SK-N-MC (cell line): ENCODE results near the gene BAZ1A.

ENCODE experiments used
- DNase-seq: peaks from one replicate; pipeline ENCODE4 v3.0.0-alpha.2; 2011; ENCODE audit warnings: low read depth, low spot score
- H3K27ac ChIP-seq: fragments of 200-600 bp; sonication (generic); 2 replicates; pipeline ENCODE4 v1.5.1; 2016; ENCODE audit warnings: mixed run types
- H3K36me3 ChIP-seq: fragments of 200-600 bp; sonication (generic); 2 replicates; pipeline ENCODE4 v1.6.1; 2017; ENCODE audit warnings: antibody characterized with exemption, low read length, mixed read lengths; ENCODE audit not compliant: insufficient read depth
- H3K4me3 ChIP-seq: fragments of 200-600 bp; sonication (generic); 2 replicates; pipeline ENCODE4 v1.5.1; 2016
- H3K9ac ChIP-seq: fragments of 200-600 bp; sonication (generic); 2 replicates; pipeline ENCODE4 v1.8.0; 2017; ENCODE audit warnings: mixed run types, mixed read lengths; ENCODE audit not compliant: insufficient read length
- H3K9me3 ChIP-seq: fragments of 200-600 bp; sonication (generic); 2 replicates; pipeline ENCODE4 v1.6.1; 2017; ENCODE audit warnings: low read depth, mild to moderate bottlenecking, antibody characterized with exemption, low read length, moderate library complexity, mixed read lengths
- EZH2 ChIP-seq: fragments of 200-600 bp; sonication (generic); IDR thresholded peaks from one replicate; pipeline ENCODE4 v1.6.1; 2017; ENCODE audit warnings: antibody characterized with exemption
- FOXP2 ChIP-seq: optimal IDR thresholded peaks from 2 replicates; pipeline ENCODE3; 2011; ENCODE audit warnings: mild to moderate bottlenecking, moderate library complexity; ENCODE audit not compliant: insufficient read depth; ENCODE audit errors: extremely low read length, control extremely low read depth
- POLR2AphosphoS5 ChIP-seq: IDR thresholded peaks from 2 replicates; pipeline ENCODE4 v1.6.1; 2012; ENCODE audit warnings: mild to moderate bottlenecking, low read depth, low read length, borderline replicate concordance

Gene BAZ1A

DNA sequence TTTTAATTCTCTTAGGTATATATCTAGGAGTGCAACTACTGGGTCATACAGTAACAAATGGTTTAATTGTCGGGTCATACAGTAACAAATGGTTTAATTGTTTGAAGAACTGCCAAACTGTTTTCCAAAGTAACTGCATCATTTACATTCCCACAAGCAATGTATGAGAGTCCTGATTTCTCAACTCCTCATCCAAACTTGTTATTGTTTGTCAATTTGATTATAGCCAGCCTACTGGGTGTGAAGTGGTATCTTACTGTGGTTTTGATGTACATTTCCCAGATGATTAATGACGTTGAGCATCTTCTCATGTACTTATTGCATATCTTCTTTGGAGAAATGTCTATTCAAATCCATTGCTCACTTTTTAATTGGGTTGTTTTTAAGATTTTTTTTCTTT lies 93.1 kb downstream of the BAZ1A start:
- peaks cover 79% of the 10 kb centered on the region for H3K36me3 ChIP-seq
- no peak overlapping the region for H3K9ac ChIP-seq

DNA sequence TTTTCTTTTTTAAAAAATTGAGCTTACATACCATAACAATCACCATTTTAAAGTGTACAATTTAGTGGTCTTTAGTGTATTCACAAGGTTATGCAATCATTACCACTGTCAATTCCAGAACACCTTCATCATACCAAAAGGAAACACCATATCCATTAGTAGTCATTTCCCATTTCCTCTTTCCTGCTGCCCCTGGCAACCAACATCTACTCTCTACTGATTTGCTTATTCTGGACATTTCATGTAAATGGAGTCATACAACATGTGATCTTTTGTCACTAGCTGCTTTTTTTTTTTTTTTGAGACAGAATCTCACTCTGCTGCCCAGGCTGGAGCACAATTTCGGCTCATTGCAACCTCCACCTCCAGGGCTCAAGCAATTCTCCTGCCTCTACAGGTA lies 93.9 kb downstream of the BAZ1A start:
- no peak for DNase-seq
- Histone ChIP-seq H3K4me3 (no peak overlapping the region), H3K36me3 (peaks cover 86% of the 10 kb centered on the region), H3K9me3 (no peaks in the 10 kb centered on the region), H3K9ac (no peak overlapping the region), H3K27ac (no peak overlapping the region)
- TF ChIP-seq FOXP2 (no peak), EZH2 (no peak), POLR2AphosphoS5 (no peak)

More for the DNA sequence above, 93.1 kb downstream of the BAZ1A start:
- Histone ChIP-seq H3K9me3 (no peaks in the 10 kb centered on the region), H3K27ac (no peak overlapping the region), H3K4me3 (no peak overlapping the region)
- TF ChIP-seq EZH2 (no peak), FOXP2 (no peak), POLR2AphosphoS5 (no peak)
- DNase-seq, result no peak

- Histone ChIP-seq H3K9ac (no peak overlapping the region), H3K4me3 (no peak overlapping the region), H3K27ac (0 out of 2 replicates have a peak overlapping the region, but pooled peaks have one; percentile 21), H3K36me3 (peaks cover 86% of the 10 kb centered on the region), H3K9me3 (no peaks in the 10 kb centered on the region)
- DNase-seq, result no peak
- TF ChIP-seq POLR2AphosphoS5 (no peak), EZH2 (no peak), FOXP2 (no peak)
Measured at GRCh38 chr14:34780646-34781045, 94.5 kb downstream of the BAZ1A start.

- peaks cover 93% of the 10 kb centered on the region for H3K36me3 ChIP-seq
Measured at GRCh38 chr14:34778744-34779143, 96.4 kb downstream of the BAZ1A start.

GRCh38 chr14:34776611-34777010 lies 98.5 kb downstream of the BAZ1A start:
- no peak for TF ChIP-seq FOXP2
- TF ChIP-seq EZH2, result no peak
- no peak for TF ChIP-seq POLR2AphosphoS5
- Histone ChIP-seq H3K9ac (no peak overlapping the region), H3K4me3 (no peak overlapping the region), H3K27ac (no peak overlapping the region), H3K9me3 (no peaks in the 10 kb centered on the region), H3K36me3 (peaks cover 89% of the 10 kb centered on the region)
- DNase-seq, result no peak

More at GRCh38 chr14:34778744-34779143, 96.4 kb downstream of the BAZ1A start:
- Histone ChIP-seq H3K9me3 (no peaks in the 10 kb centered on the region), H3K4me3 (no peak overlapping the region), H3K27ac (no peak overlapping the region), H3K9ac (no peak overlapping the region)
- no peak for DNase-seq
- no peak for TF ChIP-seq POLR2AphosphoS5
- no peak for TF ChIP-seq FOXP2
- no peak for TF ChIP-seq EZH2

GRCh38 chr14:34775922-34776321 lies 99.2 kb downstream of the BAZ1A start:
- H3K36me3 ChIP-seq, result peaks cover 89% of the 10 kb centered on the region
- no peak for DNase-seq
- no peak overlapping the region for H3K4me3 ChIP-seq
- H3K27ac ChIP-seq, result no peak overlapping the region
- H3K9me3 ChIP-seq, result no peaks in the 10 kb centered on the region
- TF ChIP-seq FOXP2 (no peak), EZH2 (no peak), POLR2AphosphoS5 (no peak)
- no peak overlapping the region for H3K9ac ChIP-seq

- no peak overlapping the region for H3K27ac ChIP-seq
- TF ChIP-seq EZH2, result no peak
- TF ChIP-seq FOXP2, result no peak
- TF ChIP-seq POLR2AphosphoS5, result no peak
- no peak overlapping the region for H3K9ac ChIP-seq
- H3K4me3 ChIP-seq, result no peak overlapping the region
- no peak for DNase-seq
- no peaks in the 10 kb centered on the region for H3K9me3 ChIP-seq
- H3K36me3 ChIP-seq, result peaks cover 90% of the 10 kb centered on the region
Measured at GRCh38 chr14:34775342-34775741, 99.8 kb downstream of the BAZ1A start.

DNA sequence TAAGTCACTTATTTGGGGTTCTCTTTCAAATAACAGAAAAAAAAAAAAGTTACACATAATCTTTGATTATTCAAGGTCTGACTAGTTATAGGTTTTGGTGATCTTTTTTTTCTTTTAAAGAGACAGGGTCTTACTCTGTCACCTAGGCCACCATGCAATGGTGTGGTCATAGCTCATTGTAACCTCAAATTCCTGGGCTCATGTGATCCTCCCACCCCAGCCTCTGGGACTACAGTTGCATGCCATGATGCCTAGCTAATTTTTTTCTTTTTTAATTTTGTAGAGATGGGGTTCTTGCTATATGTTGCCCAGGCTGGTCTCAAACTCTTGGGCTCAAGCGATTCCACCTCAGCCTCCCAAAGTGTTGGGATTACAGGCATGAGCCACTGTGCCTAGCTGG lies 104.3 kb downstream of the BAZ1A start:
- DNase-seq, result no peak
- TF ChIP-seq FOXP2, result no peak
- no peak for TF ChIP-seq EZH2
- TF ChIP-seq POLR2AphosphoS5, result no peak
- peaks cover 65% of the 10 kb centered on the region for H3K36me3 ChIP-seq

DNA sequence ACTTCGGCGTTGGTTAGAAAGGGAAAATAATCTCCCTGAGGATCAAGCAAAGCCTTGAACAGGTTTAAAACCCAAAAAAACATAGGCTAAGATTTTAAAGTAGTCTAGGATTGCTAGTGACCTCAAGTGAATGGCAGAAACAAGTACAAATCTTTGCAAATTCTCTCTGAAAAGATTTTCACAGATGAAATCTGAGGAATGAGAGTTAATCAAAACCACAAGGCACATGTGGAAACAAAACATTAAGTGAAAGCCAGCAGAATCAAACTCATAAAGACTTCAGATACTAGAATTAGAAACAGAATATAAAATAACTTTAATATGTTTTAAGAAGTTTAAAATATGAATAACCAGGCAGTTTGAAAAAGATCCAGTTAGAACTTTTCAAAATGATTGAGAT lies 108.6 kb downstream of the BAZ1A start:
- DNase-seq, result no peak
- H3K27ac ChIP-seq, result peak overlapping the region; percentile 91
- TF ChIP-seq FOXP2 (no peak), EZH2 (no peak), POLR2AphosphoS5 (no peak)
- no peaks in the 10 kb centered on the region for H3K9me3 ChIP-seq
- peaks cover 71% of the 10 kb centered on the region for H3K36me3 ChIP-seq
- peak overlapping the region; percentile 42 for H3K9ac ChIP-seq
- peak overlapping the region; percentile 51 for H3K4me3 ChIP-seq

More for the DNA sequence above, 104.3 kb downstream of the BAZ1A start:
- Histone ChIP-seq H3K27ac (peak overlapping the region; percentile 20; the same call in 1 of the 2 replicates), H3K9ac (no peak overlapping the region), H3K9me3 (no peaks in the 10 kb centered on the region), H3K4me3 (no peak overlapping the region)
